IPS DF 4.7 (cell line): ENCODE data around the gene RBBP4.
"Not testable (repeated sequence)": the region's sequence is repeated elsewhere in the genome, so short reads cannot be mapped to it uniquely, and the experiment has no call there.

Source experiments
- DNase-seq: peaks from one replicate; pipeline ENCODE4 v3.0.0-alpha.2; 2013; ENCODE audit warnings: low spot score; ENCODE audit errors: extremely low read depth

The RBBP4 gene

DNA sequence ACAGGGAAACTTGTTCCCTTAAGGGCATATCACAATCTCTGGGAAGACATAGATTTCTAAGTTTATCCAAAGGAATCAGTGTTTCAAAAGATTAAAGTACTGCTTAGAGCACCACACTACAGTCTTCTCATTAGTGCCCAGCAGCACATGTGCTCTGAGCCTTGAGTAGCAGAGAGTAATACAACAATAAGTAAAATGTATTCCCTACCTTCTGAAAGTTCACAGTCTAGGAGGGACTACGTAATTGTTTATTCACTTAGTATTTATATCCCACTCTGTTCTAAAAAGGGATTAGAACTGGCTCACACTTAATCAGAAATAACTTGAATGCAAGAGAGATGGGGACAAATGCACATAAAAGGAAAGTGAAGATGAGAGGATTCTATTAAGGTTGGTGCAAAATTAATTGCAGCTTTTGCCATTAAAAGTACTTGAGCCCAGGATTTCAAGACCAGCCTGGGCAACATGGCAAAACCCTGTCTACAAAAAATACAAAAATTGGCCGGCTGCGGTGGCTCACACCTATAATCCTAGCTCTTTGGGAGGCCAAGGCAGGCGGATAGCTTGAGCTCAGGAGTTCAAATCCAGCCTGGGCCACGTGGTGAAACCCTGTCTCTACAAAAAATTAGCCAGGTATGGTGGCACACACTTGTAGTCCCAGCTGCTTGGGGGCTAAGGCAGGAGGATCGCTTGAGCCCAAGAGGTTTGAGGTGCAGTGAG, 42.6 kb downstream of the RBBP4 start:
- no peak for DNase-seq

DNA sequence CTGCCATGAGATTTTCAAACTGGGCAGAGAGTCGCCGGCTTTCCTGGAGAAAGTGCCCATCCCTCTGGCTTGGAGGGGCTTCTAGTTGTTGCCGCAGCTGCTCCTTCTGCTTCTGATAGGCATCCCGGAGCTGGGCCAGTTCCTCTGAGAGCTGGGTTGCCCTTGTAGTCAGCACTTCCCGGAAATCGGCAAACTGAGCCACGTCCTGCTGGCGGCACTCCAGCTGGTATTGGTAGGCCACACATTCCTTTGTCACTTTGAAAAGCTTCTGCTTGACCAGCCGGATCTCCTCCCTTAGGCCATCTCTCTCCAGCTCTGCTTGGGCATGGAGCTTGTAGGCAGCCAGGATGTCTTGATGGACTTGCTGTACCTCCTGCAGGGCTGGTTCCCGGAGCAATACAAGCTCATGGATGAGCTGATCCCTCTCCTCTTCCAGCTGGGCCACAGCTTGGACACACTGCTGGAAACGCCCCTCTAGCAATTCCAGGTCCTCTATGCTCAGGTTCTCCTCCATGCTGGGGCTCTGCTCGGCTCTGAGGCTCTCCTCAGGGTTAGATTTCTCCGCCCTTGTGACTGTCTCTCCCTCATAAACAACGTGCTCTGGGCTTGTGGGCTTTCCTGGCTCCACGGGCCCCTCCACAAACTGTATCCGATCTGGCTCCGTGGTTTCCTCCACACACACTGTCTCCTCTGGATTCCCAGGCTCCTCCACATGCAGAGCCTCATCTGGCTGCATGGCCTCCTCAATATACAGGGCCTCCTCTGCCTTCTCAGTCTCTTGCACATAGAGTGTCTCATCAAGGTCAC, 44.3 kb downstream of the RBBP4 start:
- no peak for DNase-seq

GRCh38 chr1:32696041-32696440, 45.0 kb downstream of the RBBP4 start:
- no peak for DNase-seq

- not testable (repeated sequence) for DNase-seq
Observed at GRCh38 chr1:32696996-32697395, 46.0 kb downstream of the RBBP4 start.

DNA sequence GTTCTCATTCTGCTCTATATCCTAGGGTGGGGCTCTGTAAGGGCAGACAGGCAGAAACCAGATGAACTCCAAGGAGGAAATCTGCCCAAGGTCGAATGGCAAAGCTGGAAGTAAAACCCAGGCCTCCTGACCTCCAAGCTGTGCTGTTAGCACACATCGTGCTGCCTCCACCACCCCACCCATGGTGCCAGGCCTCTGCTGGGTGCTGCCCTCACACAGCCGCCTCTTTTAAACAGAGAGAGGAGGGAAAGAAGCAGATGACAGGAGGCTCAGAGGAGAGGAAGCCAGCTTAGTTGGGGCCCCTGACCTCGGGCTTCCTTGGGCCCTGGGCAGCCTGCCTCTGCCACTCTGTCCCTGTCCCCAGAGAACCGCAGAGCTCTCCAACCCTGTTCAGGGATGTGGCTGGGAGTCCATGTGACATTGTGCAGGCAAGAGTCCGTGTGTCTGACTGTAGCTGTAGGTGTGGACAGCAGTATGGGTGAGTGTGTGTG, 50.5 kb downstream of the RBBP4 start:
- no peak for DNase-seq

- no peak for DNase-seq
Observed at GRCh38 chr1:32701951-32702598, 51.1 kb downstream of the RBBP4 start.

DNA sequence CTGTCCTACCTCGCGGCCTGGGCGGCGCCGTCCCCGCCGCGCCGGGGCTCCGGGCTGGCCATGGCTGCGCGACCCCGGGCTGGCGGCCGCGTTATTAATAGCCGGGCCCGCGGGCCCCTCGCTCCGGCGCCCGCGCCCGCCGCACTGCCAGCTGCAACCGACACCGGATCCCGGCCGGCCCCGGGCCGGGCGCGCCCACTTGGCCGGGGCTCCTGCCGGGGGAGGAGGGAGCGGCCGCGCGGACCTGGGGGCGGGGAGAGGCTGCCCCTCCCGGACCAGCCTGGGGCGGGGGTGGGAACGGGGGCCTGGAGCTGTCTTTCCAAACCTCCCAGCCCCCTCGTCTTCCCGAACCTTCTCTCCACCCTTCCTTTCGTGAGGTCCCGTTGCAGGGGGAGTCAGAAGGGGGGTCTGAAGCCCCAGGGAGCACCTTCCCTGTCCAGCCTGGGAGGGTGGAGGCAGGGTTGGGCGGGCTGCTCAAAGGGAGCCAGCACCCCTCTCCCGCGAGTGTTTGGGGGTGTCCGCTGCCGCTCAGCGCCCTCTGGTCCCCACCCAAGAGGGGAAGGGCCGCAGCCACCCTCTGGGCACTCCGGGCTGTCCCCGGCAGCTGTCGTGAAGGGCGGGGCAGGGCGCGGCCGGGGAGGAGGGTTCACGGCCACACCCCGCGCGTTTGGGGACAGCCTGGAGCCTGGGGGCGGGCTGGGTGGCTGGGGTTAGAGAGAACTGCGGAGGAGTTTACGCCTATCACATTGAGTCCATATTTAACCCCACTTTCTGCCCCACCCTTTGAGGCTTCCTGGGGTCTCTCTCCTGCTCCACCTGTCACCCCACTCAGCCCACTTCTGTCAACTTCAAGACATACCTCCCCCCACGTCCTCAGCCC, 51.8 kb downstream of the RBBP4 start, which contains the start of gene SYNC:
SYNC (minus strand) TSS at position 172 of the 880 bp plus-strand sequence; CDS start at position 62, 110 bp downstream.
- no peak for DNase-seq

GRCh38 chr1:32703479-32704291, 52.7 kb downstream of the RBBP4 start:
- DNase-seq: no peak

DNA sequence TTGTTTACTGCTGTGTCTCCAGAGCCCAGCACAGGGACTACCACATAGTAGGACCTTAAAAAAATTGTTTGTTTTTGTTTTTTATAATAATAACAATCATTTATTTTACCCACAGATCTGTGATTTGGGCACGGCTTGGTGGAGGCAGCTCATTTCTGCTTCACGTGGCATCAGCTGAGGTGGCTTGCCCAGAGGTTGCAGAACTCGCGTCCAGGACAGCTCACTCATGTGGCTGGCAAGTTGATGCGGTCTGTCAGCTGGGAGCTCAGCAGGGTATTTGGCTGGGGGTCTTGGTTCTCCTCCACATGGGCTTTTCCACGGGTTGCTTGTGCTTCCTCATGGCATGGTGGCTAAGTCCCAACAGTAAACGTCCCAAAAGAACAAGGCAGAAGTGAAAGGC, 54.5 kb downstream of the RBBP4 start:
- DNase-seq: no peak

- DNase-seq: no peak
Observed at GRCh38 chr1:32706491-32706890, 55.5 kb downstream of the RBBP4 start.

DNA sequence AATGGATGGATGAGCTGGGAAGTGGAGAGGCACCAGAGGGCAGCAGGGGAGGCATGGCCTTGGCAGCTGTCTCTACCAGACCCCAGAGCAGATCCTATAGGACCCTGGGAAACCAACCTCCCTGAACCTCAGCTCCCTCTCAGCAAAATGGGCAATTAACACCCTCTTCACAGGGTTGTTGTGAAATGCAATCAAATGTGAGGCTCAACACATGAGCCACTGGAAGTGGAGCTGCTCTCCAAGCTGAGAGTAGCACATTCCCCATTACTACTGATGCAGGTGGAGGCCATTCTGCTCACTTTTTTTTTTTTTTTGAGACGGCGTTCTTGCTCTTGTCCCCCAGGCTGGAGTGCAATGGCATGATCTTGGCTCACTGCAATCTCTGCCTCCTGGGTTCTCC, 58.1 kb downstream of the RBBP4 start:
- no peak for DNase-seq

DNA sequence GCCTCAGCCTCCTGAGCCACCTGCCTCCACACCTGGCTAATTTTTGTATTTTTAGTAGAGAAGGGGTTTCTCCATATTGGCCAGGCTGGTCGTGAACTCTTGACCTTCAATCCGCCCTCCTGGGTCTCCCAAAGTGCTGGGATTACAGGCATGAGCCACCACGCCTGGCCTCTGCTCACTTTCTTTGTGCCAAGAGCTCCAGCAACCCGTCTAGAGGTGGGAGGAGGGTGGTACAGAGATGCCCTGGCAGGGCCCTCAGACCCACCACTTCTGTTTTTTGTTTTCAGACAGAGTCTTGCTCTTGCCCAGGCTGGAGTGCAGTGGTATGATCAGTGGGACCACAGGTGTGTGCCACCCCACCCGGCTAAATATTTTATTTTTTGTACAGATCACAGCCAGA, 58.5 kb downstream of the RBBP4 start:
- DNase-seq: no peak

DNA sequence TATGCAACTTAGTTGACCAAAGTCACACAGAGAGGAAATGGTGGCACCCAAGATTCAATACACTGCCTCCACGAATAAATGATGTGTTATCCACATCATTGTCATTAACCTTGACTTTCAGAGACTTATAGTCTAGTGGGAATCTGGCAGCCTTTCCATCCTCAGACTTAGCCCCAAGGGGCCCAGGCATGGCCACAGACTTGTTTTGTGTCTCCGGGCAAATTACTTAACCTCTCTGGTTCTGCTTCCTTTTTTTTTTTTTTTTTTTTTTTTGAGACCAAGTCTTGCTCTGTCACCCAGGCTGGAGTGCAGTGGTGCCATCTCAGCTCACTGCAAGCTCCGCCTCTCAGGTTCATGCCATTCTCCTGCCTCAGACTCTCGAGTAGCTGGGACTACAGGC, 60.2 kb downstream of the RBBP4 start:
- not testable (repeated sequence) for DNase-seq

DNA sequence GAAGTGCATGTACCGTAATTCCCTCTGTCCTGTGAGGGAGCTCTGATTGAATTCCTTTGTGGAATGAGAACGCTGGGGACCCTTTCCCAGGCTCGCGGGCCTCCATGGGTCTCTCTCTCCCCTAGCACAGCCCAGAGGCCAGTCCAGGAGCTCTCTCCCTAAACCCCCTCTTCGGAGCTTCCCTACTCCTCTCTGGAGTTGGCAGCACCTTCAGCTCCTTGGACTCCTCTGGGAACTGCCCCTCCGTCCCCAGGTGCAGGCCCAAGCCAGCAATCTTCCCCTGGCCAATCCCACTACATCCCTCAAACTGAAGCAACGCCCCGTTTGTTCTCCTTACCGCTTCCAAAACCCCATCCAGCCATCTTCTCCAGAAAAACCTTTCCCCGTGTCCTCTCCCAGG, 62.1 kb downstream of the RBBP4 start:
- DNase-seq: no peak

DNA sequence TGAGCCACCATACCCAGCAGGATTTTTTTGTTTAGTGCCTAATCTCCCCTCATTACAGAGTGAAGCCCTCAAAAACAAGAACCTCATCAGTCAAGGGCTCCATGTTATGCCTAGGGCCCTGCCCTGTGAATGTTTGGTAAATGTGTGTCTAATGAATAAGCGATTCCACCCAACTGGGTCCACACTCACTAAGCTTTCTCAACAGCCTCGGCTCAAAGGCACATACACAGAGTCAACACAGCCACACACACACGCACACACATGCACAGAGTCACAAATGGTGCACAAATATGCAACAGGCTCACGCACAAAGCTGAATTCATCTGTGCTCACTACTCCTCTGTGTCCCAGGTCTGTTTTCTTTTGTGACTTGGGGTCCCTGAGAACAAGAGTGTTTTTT, 63.3 kb downstream of the RBBP4 start:
- DNase-seq: no peak

DNA sequence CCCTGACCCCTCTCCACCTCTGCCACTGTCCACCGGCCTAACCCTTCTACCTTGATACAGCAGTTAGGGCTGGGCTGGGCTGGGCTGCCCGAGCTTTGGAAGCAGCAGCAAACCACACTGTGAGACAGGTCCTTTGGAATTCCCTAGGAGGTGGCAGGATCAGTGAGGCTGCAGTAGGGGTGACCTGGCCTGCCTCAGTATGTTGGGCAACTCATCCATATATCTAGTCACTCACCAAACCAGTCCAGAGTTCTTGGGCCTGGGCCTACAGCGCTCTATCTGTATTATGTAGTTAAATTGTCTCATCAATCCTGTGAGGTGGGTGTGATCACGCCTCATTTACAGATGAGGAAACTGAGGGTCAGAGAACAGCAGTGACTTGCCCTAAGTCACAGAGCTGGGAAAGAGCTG, 64.9 kb downstream of the RBBP4 start:
- DNase-seq: no peak

DNA sequence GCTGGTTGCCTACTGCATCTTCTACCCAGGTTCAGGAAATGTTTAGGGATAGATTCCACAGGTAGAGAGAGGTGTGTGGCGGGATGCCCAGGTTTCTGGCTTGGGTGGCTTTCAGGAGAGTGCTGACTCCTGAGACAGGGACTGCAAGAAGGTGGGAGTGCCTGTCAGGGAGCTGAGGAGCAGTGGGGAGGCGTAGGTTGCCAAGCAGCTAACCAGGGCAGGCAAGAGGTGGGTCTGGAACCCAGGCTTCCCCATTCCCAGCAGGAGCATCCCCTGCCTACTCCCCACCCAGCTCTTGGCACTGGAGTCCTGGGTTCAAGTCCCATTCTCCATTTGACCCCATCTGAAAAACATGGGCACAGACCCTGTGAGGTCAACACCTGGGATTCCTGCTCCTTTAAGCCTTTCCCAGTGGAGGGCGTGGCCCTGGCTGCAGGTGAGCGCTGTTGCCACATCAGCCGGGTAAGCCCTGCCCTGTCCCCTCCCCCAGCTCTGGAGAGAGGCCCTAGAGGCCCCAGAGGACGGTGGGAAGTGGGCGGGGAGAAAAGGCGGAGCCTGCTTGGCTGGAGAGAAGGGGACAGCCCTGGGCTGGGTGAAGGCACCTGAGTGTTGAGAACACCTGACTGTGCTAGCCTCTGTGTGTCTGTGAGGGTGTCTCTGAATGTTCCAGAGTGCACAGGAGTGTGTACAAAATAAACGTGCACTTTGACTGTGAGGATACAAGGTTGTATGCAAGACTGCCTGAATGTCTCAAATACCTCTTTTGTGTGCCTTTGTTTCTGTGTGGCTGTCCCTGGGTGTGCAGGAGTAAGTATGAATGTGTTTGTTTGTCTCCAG, 65.5 kb downstream of the RBBP4 start:
- peak; percentile 93 for DNase-seq

GRCh38 chr1:32717503-32717902, 66.5 kb downstream of the RBBP4 start:
- no peak for DNase-seq

GRCh38 chr1:32718036-32718435, 67.0 kb downstream of the RBBP4 start:
- DNase-seq: no peak
